ENCODE results near the gene DPM2. TPM values are rescaled to one million over a fixed set of nuclear protein-coding genes. Genes with fewer than 3 reads are reported as not detected.

Gene DPM2
- total RNA-seq, 1 donor from 2014 or later = 9.1 TPM

DNA sequence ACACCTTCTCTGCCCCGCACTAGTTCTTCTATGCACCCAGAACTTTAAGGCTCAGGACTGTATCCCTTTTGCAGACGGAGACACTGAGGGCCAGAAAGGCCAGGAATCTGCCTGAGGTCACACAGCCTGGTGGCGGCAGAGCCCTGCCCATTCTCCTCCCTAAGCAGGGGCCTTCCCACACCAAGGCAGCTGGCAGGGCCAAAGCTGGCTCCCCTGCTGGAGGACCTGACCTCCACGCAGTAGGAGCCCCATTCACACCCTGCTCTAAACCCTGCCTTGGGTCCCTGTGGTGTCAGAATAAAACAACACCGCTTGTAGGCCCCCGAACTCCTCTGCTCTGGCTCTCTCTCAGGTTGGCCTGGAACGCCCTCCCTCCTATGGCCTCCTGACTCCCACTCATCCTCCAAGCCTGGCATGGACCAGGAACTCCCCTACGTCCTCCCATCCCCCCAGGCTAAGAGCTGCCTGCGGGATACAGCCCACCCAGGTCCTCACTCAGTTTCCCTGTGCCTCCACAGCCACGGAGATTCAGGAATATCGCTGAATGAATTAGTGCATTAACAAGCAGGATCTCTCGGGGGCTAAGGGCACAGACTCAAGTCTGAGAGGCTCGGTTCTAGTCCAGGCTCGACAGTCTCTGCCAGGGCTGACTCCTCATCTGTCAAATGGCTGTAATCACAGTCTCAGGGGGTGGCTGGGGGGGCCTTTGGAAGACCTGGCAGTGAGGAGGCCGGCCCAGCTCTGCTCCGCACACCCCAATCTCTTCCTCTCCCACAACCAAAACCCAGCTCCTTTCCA, 41.1 kb downstream of the DPM2 start:
- peaks cover 18% of the 10 kb centered on the region for H3K79me2 ChIP-seq (ENCODE audit: low read depth)
- no peaks in the 10 kb centered on the region for H3K9me3 ChIP-seq (ENCODE audit: low read depth)
- H3K4me3 ChIP-seq = peak overlapping the region; percentile 40
- Mint-ChIP-seq H3K27me3 (ENCODE audit: insufficient read depth, low read depth) (peaks cover 6% of the 10 kb centered on the region), H3K4me1 (peaks cover 37% of the 10 kb centered on the region), H3K27ac (peak overlapping the region; percentile 87), H3K36me3 (peaks cover 37% of the 10 kb centered on the region), H3K9me3 (peaks cover 20% of the 10 kb centered on the region), H3K4me3 (peak overlapping the region; percentile 91)
- TF ChIP-seq EZH2 (IDR thresholded peaks at IDR 0.05) (no peak), EZH2phosphoT487 (IDR thresholded peaks at IDR 0.05) (no peak)
- TF ChIP-seq, protein P1, sequence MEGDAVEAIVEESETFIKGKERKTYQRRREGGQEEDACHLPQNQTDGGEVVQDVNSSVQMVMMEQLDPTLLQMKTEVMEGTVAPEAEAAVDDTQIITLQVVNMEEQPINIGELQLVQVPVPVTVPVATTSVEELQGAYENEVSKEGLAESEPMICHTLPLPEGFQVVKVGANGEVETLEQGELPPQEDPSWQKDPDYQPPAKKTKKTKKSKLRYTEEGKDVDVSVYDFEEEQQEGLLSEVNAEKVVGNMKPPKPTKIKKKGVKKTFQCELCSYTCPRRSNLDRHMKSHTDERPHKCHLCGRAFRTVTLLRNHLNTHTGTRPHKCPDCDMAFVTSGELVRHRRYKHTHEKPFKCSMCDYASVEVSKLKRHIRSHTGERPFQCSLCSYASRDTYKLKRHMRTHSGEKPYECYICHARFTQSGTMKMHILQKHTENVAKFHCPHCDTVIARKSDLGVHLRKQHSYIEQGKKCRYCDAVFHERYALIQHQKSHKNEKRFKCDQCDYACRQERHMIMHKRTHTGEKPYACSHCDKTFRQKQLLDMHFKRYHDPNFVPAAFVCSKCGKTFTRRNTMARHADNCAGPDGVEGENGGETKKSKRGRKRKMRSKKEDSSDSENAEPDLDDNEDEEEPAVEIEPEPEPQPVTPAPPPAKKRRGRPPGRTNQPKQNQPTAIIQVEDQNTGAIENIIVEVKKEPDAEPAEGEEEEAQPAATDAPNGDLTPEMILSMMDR (IDR thresholded peaks at IDR 0.05) = no peak
- H3K4me2 ChIP-seq = peak overlapping the region; percentile 90
- no peak for DNase-seq (ENCODE audit: low spot score)
- H3K27ac ChIP-seq = peak overlapping the region; percentile 72
- no peak overlapping the region for H3K9ac ChIP-seq
- H3K4me1 ChIP-seq = peaks cover 23% of the 10 kb centered on the region
- H3K36me3 ChIP-seq = peaks cover 21% of the 10 kb centered on the region
- no peak overlapping the region for H2AFZ ChIP-seq (replicated peaks)
- H3F3A ChIP-seq (ENCODE audit: low read depth) = peaks cover 25% of the 10 kb centered on the region
- peaks cover 32% of the 10 kb centered on the region for H4K20me1 ChIP-seq (ENCODE audit: low read depth)
- no peaks in the 10 kb centered on the region for H3K27me3 ChIP-seq

DNA sequence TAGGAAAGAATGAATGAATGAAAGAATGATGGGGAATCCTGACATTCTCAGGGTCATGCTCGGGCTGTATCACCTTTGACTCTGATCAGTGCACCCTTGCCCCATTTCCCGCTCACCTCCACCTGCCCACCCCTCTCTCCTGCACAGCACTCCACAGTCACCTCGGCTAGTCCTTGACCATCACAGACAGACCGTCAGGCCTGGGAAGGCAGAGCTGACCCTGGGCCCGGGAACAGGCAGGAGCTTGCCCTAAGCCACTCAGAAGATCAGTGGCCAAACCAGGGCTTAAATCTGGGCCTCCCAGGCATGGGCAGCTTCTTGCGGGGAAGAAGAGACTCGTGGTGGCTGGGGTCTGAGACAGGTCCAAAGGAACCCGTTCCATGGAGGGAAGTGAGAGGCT, 41.8 kb downstream of the DPM2 start:
- Histone ChIP-seq H3K9ac (no peak overlapping the region), H3K27ac (no peak overlapping the region), H3K79me2 (ENCODE audit: low read depth) (peaks cover 18% of the 10 kb centered on the region), H3K4me2 (no peak overlapping the region), H3K9me3 (ENCODE audit: low read depth) (no peaks in the 10 kb centered on the region), H2AFZ (replicated peaks) (no peak overlapping the region), H3K4me3 (no peak overlapping the region), H3K27me3 (no peaks in the 10 kb centered on the region), H4K20me1 (ENCODE audit: low read depth) (peaks cover 37% of the 10 kb centered on the region), H3K4me1 (peaks cover 23% of the 10 kb centered on the region), H3F3A (ENCODE audit: low read depth) (peaks cover 25% of the 10 kb centered on the region), H3K36me3 (peaks cover 21% of the 10 kb centered on the region)
- DNase-seq (ENCODE audit: low spot score) = no peak
- Mint-ChIP-seq H3K9me3 (peaks cover 20% of the 10 kb centered on the region), H3K27ac (no peak overlapping the region), H3K36me3 (peaks cover 41% of the 10 kb centered on the region), H3K4me3 (peak overlapping the region; percentile 35), H3K4me1 (peaks cover 33% of the 10 kb centered on the region), H3K27me3 (ENCODE audit: insufficient read depth, low read depth) (peaks cover 6% of the 10 kb centered on the region)
- TF ChIP-seq EZH2 (IDR thresholded peaks at IDR 0.05) = no peak
- TF ChIP-seq EZH2phosphoT487 (IDR thresholded peaks at IDR 0.05) = no peak

DNA sequence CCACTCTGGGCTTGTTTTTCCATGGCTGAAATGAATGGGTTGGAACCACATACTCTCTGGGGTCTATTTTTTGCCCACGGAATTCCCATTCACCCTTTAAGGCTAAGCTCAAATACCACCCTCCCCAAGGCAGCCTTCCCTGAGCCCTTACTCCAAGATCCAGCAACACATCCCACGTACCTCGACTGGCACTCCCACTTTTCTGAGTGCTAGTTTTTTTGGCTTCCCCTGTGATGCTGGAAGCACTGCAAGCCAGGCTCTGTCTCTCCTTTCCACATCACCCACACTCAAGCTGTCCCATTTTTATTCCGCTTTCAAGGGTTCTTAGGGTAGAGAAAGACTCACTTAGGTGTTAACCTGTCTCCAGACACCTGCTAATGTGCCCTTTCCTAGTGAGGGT, 44.3 kb downstream of the DPM2 start:
- peaks cover 3% of the 10 kb centered on the region for H3K27me3 Mint-ChIP-seq (ENCODE audit: insufficient read depth, low read depth)
- H3K4me3 Mint-ChIP-seq = no peak overlapping the region
- Histone ChIP-seq H2AFZ (replicated peaks) (no peak overlapping the region), H3K9ac (no peak overlapping the region), H3F3A (ENCODE audit: low read depth) (peaks cover 17% of the 10 kb centered on the region), H4K20me1 (ENCODE audit: low read depth) (peaks cover 36% of the 10 kb centered on the region), H3K27ac (no peak overlapping the region), H3K4me1 (peaks cover 19% of the 10 kb centered on the region), H3K4me3 (no peak overlapping the region), H3K9me3 (ENCODE audit: low read depth) (no peaks in the 10 kb centered on the region), H3K4me2 (no peak overlapping the region), H3K36me3 (peaks cover 21% of the 10 kb centered on the region), H3K79me2 (ENCODE audit: low read depth) (peaks cover 10% of the 10 kb centered on the region), H3K27me3 (no peaks in the 10 kb centered on the region)
- no peak overlapping the region for H3K27ac Mint-ChIP-seq
- peaks cover 26% of the 10 kb centered on the region for H3K4me1 Mint-ChIP-seq
- H3K9me3 Mint-ChIP-seq = peaks cover 20% of the 10 kb centered on the region
- H3K36me3 Mint-ChIP-seq = peaks cover 46% of the 10 kb centered on the region
- DNase-seq (ENCODE audit: low spot score) = no peak
- no peak for TF ChIP-seq EZH2phosphoT487 (IDR thresholded peaks at IDR 0.05)
- TF ChIP-seq, protein P1 (IDR thresholded peaks at IDR 0.05) = no peak
- TF ChIP-seq EZH2 (IDR thresholded peaks at IDR 0.05) = no peak

DNA sequence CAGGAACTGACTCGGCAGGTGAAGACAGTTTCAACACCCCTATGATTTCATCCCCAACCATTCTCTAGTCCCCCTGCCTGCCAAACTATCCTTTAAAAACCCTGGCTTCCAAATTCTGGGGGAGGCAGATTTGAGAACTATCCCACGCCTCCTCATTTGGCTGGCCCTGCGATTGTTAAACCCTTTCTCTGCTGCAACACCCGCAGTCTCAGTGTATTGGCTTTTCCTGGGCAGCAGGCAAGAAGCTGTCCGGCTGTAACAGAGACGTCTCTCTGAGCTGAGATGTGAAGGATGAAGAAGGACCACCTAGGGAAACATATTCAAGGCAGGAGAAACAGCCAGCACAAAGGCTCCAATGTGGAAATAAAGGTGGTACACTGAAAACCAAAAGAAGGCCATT, 44.8 kb downstream of the DPM2 start:
- Histone ChIP-seq H3K9ac (no peak overlapping the region), H3K9me3 (ENCODE audit: low read depth) (no peaks in the 10 kb centered on the region), H3K79me2 (ENCODE audit: low read depth) (peaks cover 9% of the 10 kb centered on the region), H3K4me2 (no peak overlapping the region), H3K27ac (no peak overlapping the region), H2AFZ (replicated peaks) (no peak overlapping the region), H4K20me1 (ENCODE audit: low read depth) (peaks cover 31% of the 10 kb centered on the region), H3K4me3 (no peak overlapping the region), H3F3A (ENCODE audit: low read depth) (peaks cover 12% of the 10 kb centered on the region), H3K36me3 (peaks cover 21% of the 10 kb centered on the region), H3K27me3 (no peaks in the 10 kb centered on the region), H3K4me1 (peaks cover 14% of the 10 kb centered on the region)
- TF ChIP-seq EZH2phosphoT487 (IDR thresholded peaks at IDR 0.05) = no peak
- TF ChIP-seq, protein P1 (IDR thresholded peaks at IDR 0.05) = no peak
- no peak for TF ChIP-seq EZH2 (IDR thresholded peaks at IDR 0.05)
- Mint-ChIP-seq H3K4me1 (peaks cover 24% of the 10 kb centered on the region), H3K27me3 (ENCODE audit: insufficient read depth, low read depth) (peaks cover 2% of the 10 kb centered on the region), H3K4me3 (no peak overlapping the region), H3K9me3 (peaks cover 20% of the 10 kb centered on the region), H3K36me3 (peaks cover 47% of the 10 kb centered on the region), H3K27ac (no peak overlapping the region)
- DNase-seq (ENCODE audit: low spot score) = no peak
